ENCODE data around the gene PTCH2. TPM values are rescaled to one million over a fixed set of nuclear protein-coding genes. Genes with fewer than 3 reads are reported as not detected.
"Not testable (repeated sequence)": the region's sequence is repeated elsewhere in the genome, so short reads cannot be mapped to it uniquely, and the experiment has no call there.

The PTCH2 gene
- total RNA-seq, 1 donor from 2014 or later, result 0.51 TPM

GRCh38 chr1:44801491-44802305 lies 41.4 kb downstream of the PTCH2 start:
- H3K27ac Mint-ChIP-seq (ENCODE audit: unreplicated experiment), result peak overlapping the region; percentile 45

GRCh38 chr1:44799770-44800584 lies 43.1 kb downstream of the PTCH2 start, which contains the start of gene PLK3:
Gene PLK3 (plus strand): TSS chr1:44800377. CDS start chr1:44800464, 87 bp downstream.
- Mint-ChIP-seq H3K36me3 (ENCODE audit: low read depth, unreplicated experiment) (peaks cover 11% of the 10 kb centered on the region), H3K9me3 (ENCODE audit: unreplicated experiment) (no peaks in the 10 kb centered on the region), H3K27ac (ENCODE audit: unreplicated experiment) (peak within 1 kb of the TSS; percentile 95), H3K27me3 (ENCODE audit: unreplicated experiment) (peaks cover 10% of the 10 kb centered on the region), H3K4me1 (ENCODE audit: unreplicated experiment) (peaks cover 20% of the 10 kb centered on the region), H3K4me3 (ENCODE audit: unreplicated experiment) (peak within 1 kb of the TSS; percentile 92)
- peak; percentile 96 for DNase-seq (ENCODE audit: low spot score)
- peak; percentile 75 for TF ChIP-seq CTCF (IDR thresholded peaks at IDR 0.05; ENCODE audit: unreplicated experiment)

More at GRCh38 chr1:44801491-44802305, 41.4 kb downstream of the PTCH2 start:
- peaks cover 24% of the 10 kb centered on the region for H3K4me1 Mint-ChIP-seq (ENCODE audit: unreplicated experiment)
- peak overlapping the region; percentile 65 for H3K4me3 Mint-ChIP-seq (ENCODE audit: unreplicated experiment)
- TF ChIP-seq CTCF (IDR thresholded peaks at IDR 0.05; ENCODE audit: unreplicated experiment), result no peak
- no peak for DNase-seq (ENCODE audit: low spot score)
- H3K27me3 Mint-ChIP-seq (ENCODE audit: unreplicated experiment), result peaks cover 12% of the 10 kb centered on the region
- no peaks in the 10 kb centered on the region for H3K9me3 Mint-ChIP-seq (ENCODE audit: unreplicated experiment)
- peaks cover 15% of the 10 kb centered on the region for H3K36me3 Mint-ChIP-seq (ENCODE audit: low read depth, unreplicated experiment)

- H3K36me3 Mint-ChIP-seq (ENCODE audit: low read depth, unreplicated experiment), result peaks cover 11% of the 10 kb centered on the region
Observed at GRCh38 chr1:44798481-44799365, 44.3 kb downstream of the PTCH2 start.

GRCh38 chr1:44797886-44798285 lies 45.2 kb downstream of the PTCH2 start:
- H3K4me3 Mint-ChIP-seq (ENCODE audit: unreplicated experiment); H3K27ac Mint-ChIP-seq (ENCODE audit: unreplicated experiment); DNase-seq (ENCODE audit: low spot score); H3K9me3 Mint-ChIP-seq (ENCODE audit: unreplicated experiment); H3K36me3 Mint-ChIP-seq (ENCODE audit: low read depth, unreplicated experiment): not testable (repeated sequence)
- peaks cover 12% of the 10 kb centered on the region for H3K27me3 Mint-ChIP-seq (ENCODE audit: unreplicated experiment)
- H3K4me1 Mint-ChIP-seq (ENCODE audit: unreplicated experiment), result peaks cover 17% of the 10 kb centered on the region

More at GRCh38 chr1:44798481-44799365, 44.3 kb downstream of the PTCH2 start:
- Mint-ChIP-seq H3K9me3 (ENCODE audit: unreplicated experiment) (no peaks in the 10 kb centered on the region), H3K27ac (ENCODE audit: unreplicated experiment) (no peak overlapping the region), H3K27me3 (ENCODE audit: unreplicated experiment) (peaks cover 10% of the 10 kb centered on the region), H3K4me3 (ENCODE audit: unreplicated experiment) (no peak overlapping the region), H3K4me1 (ENCODE audit: unreplicated experiment) (peaks cover 20% of the 10 kb centered on the region)
- no peak for DNase-seq (ENCODE audit: low spot score)
- TF ChIP-seq CTCF (IDR thresholded peaks at IDR 0.05; ENCODE audit: unreplicated experiment), result no peak

Measured in endothelial cell (in vitro differentiated cells).